ENCODE data around the gene CISH. TPM values are rescaled to one million over a fixed set of nuclear protein-coding genes. Genes with fewer than 3 reads are reported as not detected.

CISH gene
- total RNA-seq, 1 experiment from 2014 or later = 2.3 TPM

DNA sequence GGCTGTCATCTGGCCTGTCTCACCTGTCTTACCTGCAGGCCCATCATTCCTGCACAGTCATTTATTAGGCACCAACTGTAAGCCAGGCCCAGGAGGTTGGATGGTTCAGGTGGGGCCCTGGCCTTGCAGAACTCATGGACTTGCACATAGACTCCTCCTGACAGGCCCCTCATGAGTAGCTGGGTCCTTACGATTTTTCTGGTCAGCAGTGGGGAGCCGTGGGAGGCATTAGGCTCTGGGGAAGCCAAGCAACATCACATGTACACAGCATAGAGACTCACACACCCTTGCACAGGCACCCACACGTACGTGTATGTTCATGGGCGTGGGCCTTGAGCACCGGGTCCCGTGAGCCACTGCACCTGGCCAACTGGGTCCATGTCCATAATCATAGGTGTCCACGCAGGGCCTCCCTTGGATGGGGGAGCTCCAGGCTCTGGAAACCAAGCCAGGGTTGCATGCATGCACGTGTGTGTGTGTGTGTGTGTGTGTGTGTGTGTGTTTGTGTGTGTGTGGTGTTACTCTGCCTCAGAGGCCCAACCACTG is 20.3 kb downstream of the CISH start:
- H3K27me3 ChIP-seq (ENCODE audit: low read length) = no peaks in the 10 kb centered on the region
- H3K9ac ChIP-seq (ENCODE audit: low read length) = no peak overlapping the region
- H2AFZ ChIP-seq (ENCODE audit: low read length) = no peak overlapping the region
- CTCF ChIA-PET = interaction anchor here (0.5 to 1.6 kb wide), 4 partner anchors 10 to 722 kb away, joined by 3 to 5 read pairs (median 4); partner anchors contain the start of gene CISH
- H3K4me2 ChIP-seq (ENCODE audit: low read length) = no peak overlapping the region
- H3K4me3 ChIP-seq (ENCODE audit: low read length) = no peak overlapping the region
- POLR2A ChIA-PET (ENCODE audit: unreplicated experiment) = no interaction called here
- H3K4me1 ChIP-seq (ENCODE audit: insufficient read depth, low read length) = peaks cover 2% of the 10 kb centered on the region; the same call in 1 of the 2 replicates
- H3K27ac ChIP-seq (ENCODE audit: low read length) = no peak overlapping the region
- no peak for ATAC-seq
- no peak for DNase-seq
- H4K20me1 ChIP-seq (ENCODE audit: low read length) = no peaks in the 10 kb centered on the region
- H3K9me3 ChIP-seq (ENCODE audit: low read length) = no peaks in the 10 kb centered on the region
- H3K9me2 ChIP-seq (replicated peaks; ENCODE audit: low read length) = no peaks in the 10 kb centered on the region
- intact Hi-C loops (cut with micrococcal nuclease) = no loop called here
- no TSS peak for BruUV-seq (replicated peaks)
- no peaks in the 10 kb centered on the region for H3K79me2 ChIP-seq (ENCODE audit: low read length)
- TF ChIP-seq, protein P1, sequence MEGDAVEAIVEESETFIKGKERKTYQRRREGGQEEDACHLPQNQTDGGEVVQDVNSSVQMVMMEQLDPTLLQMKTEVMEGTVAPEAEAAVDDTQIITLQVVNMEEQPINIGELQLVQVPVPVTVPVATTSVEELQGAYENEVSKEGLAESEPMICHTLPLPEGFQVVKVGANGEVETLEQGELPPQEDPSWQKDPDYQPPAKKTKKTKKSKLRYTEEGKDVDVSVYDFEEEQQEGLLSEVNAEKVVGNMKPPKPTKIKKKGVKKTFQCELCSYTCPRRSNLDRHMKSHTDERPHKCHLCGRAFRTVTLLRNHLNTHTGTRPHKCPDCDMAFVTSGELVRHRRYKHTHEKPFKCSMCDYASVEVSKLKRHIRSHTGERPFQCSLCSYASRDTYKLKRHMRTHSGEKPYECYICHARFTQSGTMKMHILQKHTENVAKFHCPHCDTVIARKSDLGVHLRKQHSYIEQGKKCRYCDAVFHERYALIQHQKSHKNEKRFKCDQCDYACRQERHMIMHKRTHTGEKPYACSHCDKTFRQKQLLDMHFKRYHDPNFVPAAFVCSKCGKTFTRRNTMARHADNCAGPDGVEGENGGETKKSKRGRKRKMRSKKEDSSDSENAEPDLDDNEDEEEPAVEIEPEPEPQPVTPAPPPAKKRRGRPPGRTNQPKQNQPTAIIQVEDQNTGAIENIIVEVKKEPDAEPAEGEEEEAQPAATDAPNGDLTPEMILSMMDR (conservative IDR thresholded peaks at IDR 0.05; ENCODE audit: low read depth, low read length) = no peak
- TF ChIP-seq EZH2phosphoT487 (IDR thresholded peaks at IDR 0.05; ENCODE audit: borderline replicate concordance, low read length) = no peak
- no peak for TF ChIP-seq EZH2 (IDR thresholded peaks at IDR 0.05; ENCODE audit: low read length, unreplicated experiment)
- no peaks in the 10 kb centered on the region for H3K36me3 ChIP-seq (ENCODE audit: low read depth, low read length)
- no peaks in the 10 kb centered on the region for H3F3A ChIP-seq (ENCODE audit: low read length, unreplicated experiment)

DNA sequence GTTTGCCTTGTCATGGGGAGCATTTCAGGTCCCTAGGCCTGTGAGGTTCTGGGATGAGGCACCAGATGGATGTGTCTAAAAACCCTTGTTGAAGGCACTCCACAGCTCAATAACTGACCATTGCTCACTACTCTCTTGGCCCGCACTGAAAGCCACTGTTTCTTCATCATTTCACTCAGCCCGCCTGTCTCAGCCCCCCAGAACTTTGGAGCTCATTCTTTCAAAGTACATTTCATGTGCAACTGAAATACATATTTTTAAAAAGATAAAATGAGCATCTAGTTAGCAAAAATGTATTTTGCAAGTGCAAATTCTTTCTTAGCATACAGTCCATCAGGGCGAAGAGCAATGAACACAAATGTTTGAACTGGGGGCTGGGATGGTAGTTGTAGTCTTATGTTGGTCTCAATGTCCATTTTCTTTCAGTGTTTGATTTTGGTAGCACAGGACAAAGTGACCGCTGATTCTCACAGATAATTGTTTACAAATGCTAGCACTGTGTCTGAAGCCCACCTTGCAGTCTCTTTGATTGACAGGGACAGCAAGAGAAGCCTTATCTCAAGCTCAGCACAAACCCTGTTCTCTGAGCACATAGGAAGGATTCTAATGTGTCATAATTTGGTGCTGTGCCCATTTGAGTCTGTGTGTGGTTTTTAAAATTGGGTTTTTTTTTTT is 22.7 kb downstream of the CISH start:
- POLR2A ChIA-PET (ENCODE audit: unreplicated experiment) = interaction anchor here (0.6 kb wide), 1 partner anchor 27 kb away, joined by 5 read pairs; no protein-coding TSS in a partner anchor
- TF ChIP-seq EZH2 (IDR thresholded peaks at IDR 0.05; ENCODE audit: low read length, unreplicated experiment) (no peak), EZH2phosphoT487 (IDR thresholded peaks at IDR 0.05; ENCODE audit: borderline replicate concordance, low read length) (no peak)
- TF ChIP-seq, protein P1 (conservative IDR thresholded peaks at IDR 0.05; ENCODE audit: low read depth, low read length) = no peak
- Histone ChIP-seq H3K27ac (ENCODE audit: low read length) (no peak overlapping the region), H3K27me3 (ENCODE audit: low read length) (no peaks in the 10 kb centered on the region), H3F3A (ENCODE audit: low read length, unreplicated experiment) (no peaks in the 10 kb centered on the region), H3K36me3 (ENCODE audit: low read depth, low read length) (no peaks in the 10 kb centered on the region), H3K4me2 (ENCODE audit: low read length) (no peak overlapping the region), H2AFZ (ENCODE audit: low read length) (no peak overlapping the region), H3K4me1 (ENCODE audit: insufficient read depth, low read length) (peaks cover 2% of the 10 kb centered on the region; the same call in 1 of the 2 replicates), H3K9ac (ENCODE audit: low read length) (no peak overlapping the region), H3K4me3 (ENCODE audit: low read length) (no peak overlapping the region), H4K20me1 (ENCODE audit: low read length) (no peaks in the 10 kb centered on the region), H3K79me2 (ENCODE audit: low read length) (no peaks in the 10 kb centered on the region), H3K9me2 (replicated peaks; ENCODE audit: low read length) (no peaks in the 10 kb centered on the region), H3K9me3 (ENCODE audit: low read length) (no peaks in the 10 kb centered on the region)
- CTCF ChIA-PET = interaction anchor here (0.6 to 1.0 kb wide), 3 partner anchors 21 to 1228 kb away, joined by 3 to 8 read pairs (median 5); partner anchors contain the start of gene CISH
- BruUV-seq (replicated peaks) = no TSS peak
- ATAC-seq (no peak), DNase-seq (no peak)
- intact Hi-C loops (cut with micrococcal nuclease) = no loop called here

Data from PC-3 (cell line).